H1 (cell line): Measurements from ENCODE around the gene PSME4.

Experiments used
- CBX5 ChIP-seq: fragments of 300-800, 300-1000 bp; sonication (generic); IDR thresholded peaks from 2 replicates; pipeline ENCODE4 v1.7.1; 2016; ENCODE audit warnings: antibody characterized with exemption, low read length, low read depth
- CTCF ChIP-seq, 3 experiments: IDR thresholded peaks; 1 replicate in 2 of 3; 2 replicates in 1 of 3; pipeline versions ENCODE4 v1.5.1 to v1.6.1; 2011; ENCODE audit warnings: low read length in 3 of 3, mild to moderate bottlenecking in 3 of 3, inconsistent platforms in 2 of 3, low read depth in 1 of 3, moderate library complexity in 1 of 3; ENCODE audit not compliant: insufficient read depth in 1 of 3; ENCODE audit errors: control extremely low read depth in 1 of 3
- EP300 ChIP-seq, 2 experiments: IDR thresholded peaks; 1 replicate in 1 of 2; 2 replicates in 1 of 2; pipeline ENCODE4 v1.6.1; 2011 to 2012; ENCODE audit warnings: low read depth in 2 of 2, low read length in 2 of 2, mild to moderate bottlenecking in 2 of 2, borderline replicate concordance in 1 of 2, inconsistent platforms in 1 of 2, moderate library complexity in 1 of 2
- EZH2 ChIP-seq: fragments of 200-600 bp; sonication (generic); IDR thresholded peaks from 2 replicates; pipeline ENCODE4 v1.7.1; 2012; ENCODE audit warnings: low read depth, mild to moderate bottlenecking, moderate library complexity, low read length, inconsistent platforms; ENCODE audit not compliant: severe bottlenecking
- JUND ChIP-seq: IDR thresholded peaks from 2 replicates; pipeline ENCODE4 v1.6.1; 2011; ENCODE audit warnings: mild to moderate bottlenecking, improper control_type of control experiment, low read length
- POLR2A ChIP-seq, 2 experiments: IDR thresholded peaks; 1 replicate in 1 of 2; 2 replicates in 1 of 2; pipeline ENCODE4 v1.6.1; 2011; ENCODE audit warnings: low read depth in 2 of 2, low read length in 2 of 2, mild to moderate bottlenecking in 2 of 2; ENCODE audit errors: control extremely low read depth in 1 of 2
- POLR2AphosphoS5 ChIP-seq: IDR thresholded peaks from 2 replicates; pipeline ENCODE4 v1.6.1; 2011; ENCODE audit warnings: low read depth, low read length
- RAD21 ChIP-seq, 2 experiments: IDR thresholded peaks in 1 of 2; conservative IDR thresholded peaks in 1 of 2; 2 replicates each; pipeline ENCODE4 v1.6.1; 2011; ENCODE audit warnings: low read depth in 2 of 2, low read length in 2 of 2, improper control_type of control experiment in 1 of 2, inconsistent platforms in 1 of 2, mild to moderate bottlenecking in 1 of 2, moderate library complexity in 1 of 2
- SRF ChIP-seq: IDR thresholded peaks from 2 replicates; pipeline ENCODE4 v1.6.1; 2011; ENCODE audit warnings: mild to moderate bottlenecking, low read depth, low read length, moderate library complexity
- TAF1 ChIP-seq: IDR thresholded peaks from 2 replicates; pipeline ENCODE4 v1.6.1; 2011; ENCODE audit warnings: mild to moderate bottlenecking, low read depth, low read length

- TF ChIP-seq POLR2A (IDR thresholded peaks at IDR 0.05; ENCODE audit: control extremely low read depth in 1 of 2, low read depth in 2 of 2, low read length in 2 of 2), result no peak
- no peak for TF ChIP-seq EZH2
- TF ChIP-seq CTCF (IDR thresholded peaks at IDR 0.05; ENCODE audit: control extremely low read depth in 1 of 3, insufficient read depth in 1 of 3, low read depth in 1 of 3, low read length in 3 of 3), result no peak
- TF ChIP-seq JUND, result no peak
- no peak for TF ChIP-seq SRF
- TF ChIP-seq RAD21 (IDR thresholded peaks at IDR 0.05 in 1 of 2, conservative IDR thresholded peaks at IDR 0.05 in 1 of 2; ENCODE audit: low read depth in 2 of 2, low read length in 2 of 2), result no peak
- no peak for TF ChIP-seq EP300 (IDR thresholded peaks at IDR 0.05; ENCODE audit: borderline replicate concordance in 1 of 2, low read depth in 2 of 2, low read length in 2 of 2)
- no peak for TF ChIP-seq CBX5
- no peak for TF ChIP-seq POLR2AphosphoS5
- TF ChIP-seq TAF1, result no peak
Measured at GRCh38 chr2:53863538-53864227, 107.1 kb downstream of the PSME4 start.
